Measurements from ENCODE around the gene HABP4. TPM values are rescaled to one million over a fixed set of nuclear protein-coding genes. Genes with fewer than 3 reads are reported as not detected.

Gene HABP4
- polyA plus RNA-seq, 6 donors from 2014 or later = 3.3 to 8.3 (median 5.6) TPM

GRCh38 chr9:96447406-96447805 is 2.6 kb upstream of the HABP4 start:
- ATAC-seq (ENCODE audit: low read depth in 2 of 2) (no peak), DNase-seq (no peak)
- Mint-ChIP-seq H3K27me3 (peaks cover 7 to 9% (median 8%) of the 10 kb centered on the region in 3 donors), H3K9me3 (no peaks in the 10 kb centered on the region), H3K4me3 (peak overlapping the region in 1 of 8 donors; percentile 51), H3K4me1 (peaks cover 5 to 16% (median 15%) of the 10 kb centered on the region in 3 donors), H3K36me3 (no peaks in the 10 kb centered on the region), H3K27ac (no peak overlapping the region)

- H3K27ac Mint-ChIP-seq = peak overlapping the region in 2 of 6 donors; percentile 23 to 93
- peaks cover 7 to 16% (median 15%) of the 10 kb centered on the region in 3 donors for H3K4me1 Mint-ChIP-seq
- DNase-seq (no peak), ATAC-seq (ENCODE audit: low read depth in 2 of 2) (no peak)
- no peaks in the 10 kb centered on the region for H3K36me3 Mint-ChIP-seq
- H3K27me3 Mint-ChIP-seq = peaks cover 8 to 10% (median 9%) of the 10 kb centered on the region in 3 donors
- peak overlapping the region in 7 of 8 donors; percentile 4 to 89 (median 70) for H3K4me3 Mint-ChIP-seq
- no peaks in the 10 kb centered on the region for H3K9me3 Mint-ChIP-seq
Measured at GRCh38 chr9:96448546-96449170, 1.3 kb upstream of the HABP4 start.

- Mint-ChIP-seq H3K27ac (peak overlapping the region; percentile 39 to 96 (median 78)), H3K27me3 (peaks cover 8 to 12% (median 9%) of the 10 kb centered on the region in 3 donors), H3K9me3 (no peaks in the 10 kb centered on the region), H3K36me3 (no peaks in the 10 kb centered on the region), H3K4me3 (peak overlapping the region; percentile 70 to 90 (median 88)), H3K4me1 (peaks cover 11 to 16% (median 15%) of the 10 kb centered on the region in 3 donors)
- DNase-seq (no peak), ATAC-seq (ENCODE audit: low read depth in 2 of 2) (peak; percentile 5 to 7)
Measured at GRCh38 chr9:96449523-96449844, 485 bp upstream of the HABP4 start.

- Mint-ChIP-seq H3K27me3 (peaks cover 7 to 12% (median 9%) of the 10 kb centered on the region in 3 donors), H3K4me1 (peaks cover 11 to 16% (median 15%) of the 10 kb centered on the region in 3 donors), H3K4me3 (peak overlapping the region; percentile 86 to 95 (median 91)), H3K27ac (peak overlapping the region; percentile 69 to 95 (median 81)), H3K9me3 (no peaks in the 10 kb centered on the region), H3K36me3 (no peaks in the 10 kb centered on the region)
- ATAC-seq (ENCODE audit: low read depth in 2 of 2) = peak in 1 of 2 donors; percentile 13
- DNase-seq = peak; percentile 18
Measured at GRCh38 chr9:96450613-96451528, 902 bp downstream of the HABP4 start.

- ATAC-seq (ENCODE audit: low read depth in 2 of 2) (no peak), DNase-seq (no peak)
- Mint-ChIP-seq H3K4me1 (peaks cover 11 to 16% (median 15%) of the 10 kb centered on the region in 3 donors), H3K4me3 (peak overlapping the region in 1 of 8 donors; percentile 60), H3K36me3 (peaks cover 0 to 4% of the 10 kb centered on the region in 2 donors), H3K27ac (no peak overlapping the region), H3K9me3 (no peaks in the 10 kb centered on the region), H3K27me3 (peaks cover 4 to 12% (median 9%) of the 10 kb centered on the region in 3 donors)
Measured at GRCh38 chr9:96453625-96454024, 3.7 kb downstream of the HABP4 start.

- Mint-ChIP-seq H3K4me1 (peaks cover 0 to 5% (median 0%) of the 10 kb centered on the region in 3 donors), H3K36me3 (peaks cover 8 to 16% of the 10 kb centered on the region in 2 donors), H3K9me3 (no peaks in the 10 kb centered on the region), H3K4me3 (peak overlapping the region in 1 of 8 donors; percentile 12), H3K27ac (peak overlapping the region in 1 of 6 donors; percentile 41), H3K27me3 (peaks cover 0 to 5% (median 0%) of the 10 kb centered on the region in 3 donors)
- DNase-seq (no peak), ATAC-seq (ENCODE audit: low read depth in 2 of 2) (no peak)
Measured at GRCh38 chr9:96457266-96457665, 7.3 kb downstream of the HABP4 start.

GRCh38 chr9:96458226-96458625 is 8.3 kb downstream of the HABP4 start:
- H3K4me1 Mint-ChIP-seq = peaks cover 0 to 5% (median 0%) of the 10 kb centered on the region in 3 donors
- DNase-seq = no peak
- peak overlapping the region in 1 of 8 donors; percentile 12 for H3K4me3 Mint-ChIP-seq
- no peaks in the 10 kb centered on the region for H3K9me3 Mint-ChIP-seq
- H3K27me3 Mint-ChIP-seq = peaks cover 0 to 5% (median 0%) of the 10 kb centered on the region in 3 donors
- H3K27ac Mint-ChIP-seq = peak overlapping the region in 1 of 6 donors; percentile 18
- H3K36me3 Mint-ChIP-seq = peaks cover 8 to 16% of the 10 kb centered on the region in 2 donors
- no peak for ATAC-seq (ENCODE audit: low read depth in 2 of 2)

- Mint-ChIP-seq H3K36me3 (peaks cover 8 to 16% of the 10 kb centered on the region in 2 donors), H3K4me3 (no peak overlapping the region), H3K27ac (peak overlapping the region in 1 of 6 donors; percentile 79), H3K9me3 (no peaks in the 10 kb centered on the region), H3K27me3 (no peaks in the 10 kb centered on the region), H3K4me1 (no peaks in the 10 kb centered on the region)
- DNase-seq (no peak), ATAC-seq (ENCODE audit: low read depth in 2 of 2) (no peak)
Measured at GRCh38 chr9:96459268-96460007, 9.5 kb downstream of the HABP4 start.

- DNase-seq (no peak), ATAC-seq (ENCODE audit: low read depth in 2 of 2) (no peak)
- Mint-ChIP-seq H3K9me3 (no peaks in the 10 kb centered on the region), H3K36me3 (peaks cover 8 to 16% of the 10 kb centered on the region in 2 donors), H3K27me3 (no peaks in the 10 kb centered on the region), H3K4me1 (no peaks in the 10 kb centered on the region), H3K4me3 (no peak overlapping the region), H3K27ac (no peak overlapping the region)
Measured at GRCh38 chr9:96460470-96460869, 10.5 kb downstream of the HABP4 start.

GRCh38 chr9:96460882-96461281 is 10.9 kb downstream of the HABP4 start:
- Mint-ChIP-seq H3K4me1 (no peaks in the 10 kb centered on the region), H3K27ac (no peak overlapping the region), H3K36me3 (peaks cover 8 to 16% of the 10 kb centered on the region in 2 donors), H3K27me3 (no peaks in the 10 kb centered on the region), H3K4me3 (no peak overlapping the region), H3K9me3 (no peaks in the 10 kb centered on the region)
- ATAC-seq (ENCODE audit: low read depth in 2 of 2) = no peak
- DNase-seq = no peak

GRCh38 chr9:96461336-96461735 is 11.4 kb downstream of the HABP4 start:
- Mint-ChIP-seq H3K4me1 (no peaks in the 10 kb centered on the region), H3K36me3 (peaks cover 8 to 16% of the 10 kb centered on the region in 2 donors), H3K27me3 (no peaks in the 10 kb centered on the region), H3K9me3 (no peaks in the 10 kb centered on the region), H3K27ac (no peak overlapping the region), H3K4me3 (no peak overlapping the region)
- DNase-seq (no peak), ATAC-seq (ENCODE audit: low read depth in 2 of 2) (no peak)

- Mint-ChIP-seq H3K27ac (no peak overlapping the region), H3K4me3 (peak overlapping the region in 1 of 8 donors; percentile 42), H3K9me3 (no peaks in the 10 kb centered on the region), H3K4me1 (no peaks in the 10 kb centered on the region), H3K27me3 (no peaks in the 10 kb centered on the region), H3K36me3 (peaks cover 8 to 16% of the 10 kb centered on the region in 2 donors)
- no peak for ATAC-seq (ENCODE audit: low read depth in 2 of 2)
- no peak for DNase-seq
Measured at GRCh38 chr9:96462541-96462940, 12.6 kb downstream of the HABP4 start.

- Mint-ChIP-seq H3K27me3 (no peaks in the 10 kb centered on the region), H3K9me3 (no peaks in the 10 kb centered on the region), H3K36me3 (peaks cover under 1 to 7% of the 10 kb centered on the region in 2 donors), H3K4me1 (no peaks in the 10 kb centered on the region), H3K4me3 (no peak overlapping the region), H3K27ac (peak overlapping the region in 1 of 6 donors; percentile 25)
- DNase-seq = no peak
- ATAC-seq (ENCODE audit: low read depth in 2 of 2) = no peak
Measured at GRCh38 chr9:96464426-96464825, 14.5 kb downstream of the HABP4 start.

Data from naive B cell (primary cell).